Muscle layer of colon (tissue), 2 donors: ENCODE data around the gene MOB2.

Source experiments
- H3K27ac ChIP-seq: one replicate; pipeline ENCODE4 v1.7.0; 2013; ENCODE audit warnings: low read depth, mild to moderate bottlenecking, low read length, moderate library complexity
- H3K27me3 ChIP-seq, 2 donors: one replicate each; pipeline ENCODE4 v1.7.0; 2013; ENCODE audit warnings: low read length in 2 of 2, mild to moderate bottlenecking in 2 of 2; ENCODE audit not compliant: insufficient read depth in 2 of 2, control insufficient read depth in 1 of 2
- H3K36me3 ChIP-seq: one replicate; pipeline ENCODE4 v1.7.0; 2013; ENCODE audit warnings: mild to moderate bottlenecking, low read length; ENCODE audit not compliant: insufficient read depth
- H3K4me1 ChIP-seq: one replicate; pipeline ENCODE4 v1.7.0; 2013; ENCODE audit warnings: mild to moderate bottlenecking, low read length; ENCODE audit not compliant: insufficient read depth
- H3K4me3 ChIP-seq, 2 donors: one replicate each; pipeline ENCODE4 v1.7.0; 2013; ENCODE audit warnings: low read length in 2 of 2, low read depth in 1 of 2, mild to moderate bottlenecking in 1 of 2, moderate library complexity in 1 of 2
- H3K9ac ChIP-seq: one replicate; pipeline ENCODE4 v1.7.0; 2013; ENCODE audit warnings: low read length
- H3K9me3 ChIP-seq: one replicate; pipeline ENCODE4 v1.7.0; 2013; ENCODE audit warnings: mild to moderate bottlenecking, low read length
- donor health status: abdominal sarcoma.
- donor health status: Adenocarcinoma of cecum.

MOB2 gene, protein sequence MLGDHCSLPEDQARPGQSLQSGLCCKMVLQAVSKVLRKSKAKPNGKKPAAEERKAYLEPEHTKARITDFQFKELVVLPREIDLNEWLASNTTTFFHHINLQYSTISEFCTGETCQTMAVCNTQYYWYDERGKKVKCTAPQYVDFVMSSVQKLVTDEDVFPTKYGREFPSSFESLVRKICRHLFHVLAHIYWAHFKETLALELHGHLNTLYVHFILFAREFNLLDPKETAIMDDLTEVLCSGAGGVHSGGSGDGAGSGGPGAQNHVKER

DNA sequence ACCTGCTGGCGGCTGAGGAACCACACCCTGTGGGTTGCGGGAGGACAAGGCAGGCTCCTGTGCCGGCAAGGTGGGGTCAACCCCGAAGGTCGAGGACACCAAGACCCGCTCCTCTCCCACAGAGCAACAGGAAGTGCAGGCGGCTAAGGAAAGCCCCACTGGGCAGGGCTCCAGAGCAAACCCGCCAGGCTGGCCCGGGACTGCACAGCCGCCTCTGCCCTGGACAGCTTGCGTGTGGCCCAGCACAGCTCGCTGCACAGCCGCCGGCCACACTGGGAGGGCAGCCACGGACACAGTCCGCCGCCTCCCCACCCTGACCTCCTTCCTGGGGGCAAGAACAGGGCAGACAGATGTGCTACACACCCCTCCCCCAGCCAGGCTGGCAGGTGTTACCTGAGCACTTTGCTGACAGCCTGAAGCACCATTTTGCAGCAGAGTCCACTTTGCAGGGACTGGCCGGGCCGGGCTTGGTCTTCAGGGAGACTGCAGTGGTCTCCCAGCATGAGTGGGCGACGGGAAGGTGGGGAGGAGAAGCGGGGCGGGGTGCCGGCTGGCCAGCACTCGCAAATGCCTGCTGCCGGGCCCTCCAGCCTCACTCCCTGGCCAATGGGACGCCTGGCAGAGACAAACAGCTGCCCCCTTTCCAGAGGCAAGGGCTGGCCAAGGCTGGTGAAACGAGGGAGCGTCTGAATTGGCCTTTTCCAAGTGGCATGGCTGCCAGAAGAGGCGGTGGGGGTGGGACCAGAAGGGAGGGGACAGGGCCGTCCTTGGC lies at the start of gene MOB2:
Gene MOB2 (minus strand): TSS at position 726 of the 772 bp plus-strand sequence. CDS start 223 bp downstream, at position 503.
- H3K4me1 ChIP-seq = peaks cover 68% of the 10 kb centered on the region
- peak within 1 kb of the TSS; percentile 51 for H3K9ac ChIP-seq
- peak within 1 kb of the TSS; percentile 51 to 70 for H3K4me3 ChIP-seq
- no peaks in the 10 kb centered on the region for H3K9me3 ChIP-seq
- peak within 1 kb of the TSS; percentile 96 for H3K27ac ChIP-seq
- H3K36me3 ChIP-seq = no peaks in the 10 kb centered on the region
- no peaks in the 10 kb centered on the region for H3K27me3 ChIP-seq

DNA sequence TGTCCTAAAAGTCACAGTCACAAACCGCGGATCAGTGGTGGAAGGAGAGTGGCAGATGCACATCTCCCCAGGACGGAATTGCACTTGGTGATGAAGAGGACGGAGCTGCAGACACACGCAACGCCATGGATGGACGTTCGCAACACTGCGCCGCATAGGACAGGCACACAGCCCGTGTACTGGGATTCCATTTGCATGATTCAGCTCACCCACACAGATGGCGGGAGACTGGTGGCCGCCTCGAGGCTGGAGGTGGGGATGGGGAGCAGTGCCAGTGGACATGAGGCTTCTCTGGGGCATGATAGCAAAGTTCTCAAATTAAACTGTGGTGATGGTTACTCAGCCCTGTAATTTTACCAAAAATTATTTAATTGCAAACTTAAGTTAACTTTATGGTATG lies 48.1 kb upstream of the MOB2 start:
- no peaks in the 10 kb centered on the region for H3K9me3 ChIP-seq
- no peak overlapping the region for H3K4me3 ChIP-seq
- H3K36me3 ChIP-seq = peaks cover 14% of the 10 kb centered on the region
- no peak overlapping the region for H3K9ac ChIP-seq
- H3K27me3 ChIP-seq = no peaks in the 10 kb centered on the region
- no peak overlapping the region for H3K27ac ChIP-seq
- H3K4me1 ChIP-seq = peaks cover 41% of the 10 kb centered on the region

DNA sequence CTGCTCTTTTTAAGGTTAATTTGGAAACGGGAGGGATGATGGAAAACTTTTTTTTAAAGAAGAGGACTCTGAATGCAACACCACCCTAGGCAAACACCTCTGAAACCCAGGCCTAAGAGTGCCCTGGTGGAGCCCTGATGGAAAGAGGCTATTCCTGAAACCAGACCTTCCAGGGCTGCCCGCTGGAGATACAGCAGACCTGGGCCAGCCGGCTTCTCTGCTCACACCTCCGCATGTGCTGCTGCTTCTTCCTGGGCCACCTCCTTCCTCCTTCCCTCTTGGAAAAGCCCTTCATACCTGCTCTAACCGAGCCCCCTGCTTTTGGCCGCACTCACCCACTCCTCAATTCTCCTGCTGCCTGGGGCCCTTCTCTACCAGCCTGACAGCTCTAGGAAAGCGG lies 47.6 kb upstream of the MOB2 start:
- H3K36me3 ChIP-seq = peaks cover 14% of the 10 kb centered on the region
- no peak overlapping the region for H3K27ac ChIP-seq
- H3K4me3 ChIP-seq = no peak overlapping the region
- no peaks in the 10 kb centered on the region for H3K27me3 ChIP-seq
- H3K9me3 ChIP-seq = no peaks in the 10 kb centered on the region
- no peak overlapping the region for H3K9ac ChIP-seq
- peaks cover 41% of the 10 kb centered on the region for H3K4me1 ChIP-seq

DNA sequence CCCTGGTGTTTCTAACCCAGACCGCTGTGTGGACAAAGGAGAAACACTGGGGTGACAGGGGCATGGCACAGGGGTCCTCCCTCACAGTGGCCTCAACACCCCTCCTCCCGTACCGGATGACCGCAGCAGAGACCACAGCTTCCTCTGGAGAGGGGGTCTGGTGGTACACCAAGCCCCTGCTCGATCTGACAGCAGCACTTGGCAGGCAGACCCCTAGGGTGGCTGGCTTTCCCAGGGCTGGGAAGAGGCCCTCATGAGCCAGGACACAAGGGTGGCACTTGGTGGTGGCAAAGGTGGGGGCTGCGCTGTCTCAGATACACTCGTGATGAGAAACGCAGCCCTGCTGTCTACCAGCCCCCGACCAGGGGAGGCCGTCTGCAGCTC lies 46.8 kb upstream of the MOB2 start:
- H3K9me3 ChIP-seq = no peaks in the 10 kb centered on the region
- H3K9ac ChIP-seq = no peak overlapping the region
- peaks cover 14% of the 10 kb centered on the region for H3K36me3 ChIP-seq
- H3K4me1 ChIP-seq = peaks cover 41% of the 10 kb centered on the region
- H3K27ac ChIP-seq = peak overlapping the region; percentile 20
- no peaks in the 10 kb centered on the region for H3K27me3 ChIP-seq
- H3K4me3 ChIP-seq = no peak overlapping the region

DNA sequence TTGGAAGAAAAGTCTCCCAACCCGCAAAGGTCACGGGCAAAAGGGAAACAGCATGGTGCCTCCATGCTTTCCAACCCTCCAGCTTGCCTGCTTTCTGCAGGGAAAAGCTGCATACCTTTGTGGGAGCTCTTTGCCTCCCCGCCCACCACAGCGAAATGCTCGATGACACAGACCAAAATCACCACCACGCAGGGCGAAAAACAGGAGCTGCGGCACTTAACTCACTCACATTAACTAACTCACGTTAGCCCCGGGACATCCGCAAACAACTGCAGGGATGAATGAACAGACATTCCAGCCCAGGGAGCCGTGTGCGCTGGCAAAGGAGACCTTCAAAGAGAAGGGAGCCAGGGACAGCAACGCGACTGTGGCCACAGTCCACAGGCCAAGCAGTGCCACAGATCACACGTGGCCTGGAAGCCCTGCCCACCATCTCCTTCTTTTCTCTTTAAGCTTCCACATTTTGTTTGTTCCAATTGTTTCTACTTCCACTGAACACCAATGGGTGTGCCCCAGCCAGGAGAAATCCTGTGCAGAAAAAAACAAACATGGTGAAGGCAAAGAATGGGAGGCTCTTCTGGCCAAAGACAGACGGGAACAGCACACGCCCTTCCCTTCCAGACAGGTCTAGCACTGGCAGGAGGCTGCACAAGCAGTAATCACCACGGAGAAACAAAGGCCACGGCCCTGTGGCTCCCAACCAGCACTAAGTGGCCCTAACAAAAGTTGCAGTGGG lies 46.2 kb upstream of the MOB2 start:
- no peak overlapping the region for H3K4me3 ChIP-seq
- H3K9me3 ChIP-seq = no peaks in the 10 kb centered on the region
- H3K9ac ChIP-seq = no peak overlapping the region
- peaks cover 41% of the 10 kb centered on the region for H3K4me1 ChIP-seq
- H3K27me3 ChIP-seq = no peaks in the 10 kb centered on the region
- H3K36me3 ChIP-seq = peaks cover 14% of the 10 kb centered on the region
- no peak overlapping the region for H3K27ac ChIP-seq

DNA sequence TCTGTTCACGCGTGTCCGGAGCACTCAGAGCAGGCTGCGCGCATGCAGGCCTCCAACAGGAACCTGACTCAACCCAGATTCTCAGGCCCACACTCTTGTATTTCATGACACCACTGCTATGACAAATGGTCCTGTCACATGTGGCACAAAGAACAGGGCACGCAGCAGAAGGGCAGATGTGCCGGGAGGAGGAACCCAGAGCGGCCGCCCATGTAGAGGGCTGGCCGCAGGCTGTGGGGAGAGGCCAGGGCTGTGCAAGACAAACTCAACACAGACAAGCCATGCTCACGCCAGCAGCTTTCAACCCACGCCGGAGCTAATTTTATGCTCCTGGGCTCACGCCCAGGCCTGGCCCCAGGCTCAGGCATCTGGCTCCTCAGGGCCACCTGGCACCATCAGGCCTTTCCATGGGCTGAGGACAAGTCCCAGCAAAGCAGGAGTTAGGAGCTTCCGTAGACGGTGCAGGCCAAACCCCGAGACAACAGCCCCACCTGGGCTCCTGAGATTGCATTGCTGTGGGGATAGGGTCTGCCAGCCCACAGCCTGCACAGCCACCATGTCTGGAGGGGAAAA lies 45.5 kb upstream of the MOB2 start:
- peaks cover 41% of the 10 kb centered on the region for H3K4me1 ChIP-seq
- H3K27ac ChIP-seq = peak overlapping the region; percentile 45
- H3K36me3 ChIP-seq = peaks cover 14% of the 10 kb centered on the region
- H3K9me3 ChIP-seq = no peaks in the 10 kb centered on the region
- H3K4me3 ChIP-seq = peak overlapping the region in 1 of 2 donors; percentile 13
- H3K27me3 ChIP-seq = no peaks in the 10 kb centered on the region
- H3K9ac ChIP-seq = peak overlapping the region; percentile 28

DNA sequence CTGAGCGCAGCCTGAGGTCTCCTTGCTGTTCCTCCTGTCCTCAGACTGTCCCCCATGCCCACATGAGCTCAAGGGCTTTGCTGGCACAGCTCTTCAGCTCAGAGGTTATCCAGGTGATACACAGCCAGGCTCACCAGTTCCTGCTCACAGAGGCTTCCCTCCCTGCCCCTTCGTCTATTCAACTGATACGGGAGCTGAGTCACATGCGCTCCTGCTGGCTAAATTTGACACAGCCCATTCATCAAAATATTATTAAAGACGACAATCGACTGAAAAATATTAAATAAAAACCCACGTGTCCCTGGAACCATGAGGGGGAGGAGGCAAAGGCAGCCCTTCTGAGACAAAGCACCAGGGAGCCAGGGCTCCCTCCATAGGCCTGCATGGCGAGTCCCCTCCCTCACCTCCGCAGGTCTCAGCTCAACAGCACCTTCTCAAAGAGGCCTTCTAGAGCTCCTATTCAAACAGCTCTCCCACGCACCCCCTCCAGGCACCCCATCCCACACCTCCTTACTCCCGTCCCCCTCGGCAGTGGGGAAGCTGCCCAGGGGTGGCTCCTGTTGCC lies 45.0 kb upstream of the MOB2 start:
- Histone ChIP-seq H3K9me3 (no peaks in the 10 kb centered on the region), H3K27me3 (no peaks in the 10 kb centered on the region), H3K9ac (peak overlapping the region; percentile 28), H3K4me1 (peaks cover 41% of the 10 kb centered on the region), H3K27ac (peak overlapping the region; percentile 45), H3K4me3 (peak overlapping the region in 1 of 2 donors; percentile 13), H3K36me3 (peaks cover 14% of the 10 kb centered on the region)

DNA sequence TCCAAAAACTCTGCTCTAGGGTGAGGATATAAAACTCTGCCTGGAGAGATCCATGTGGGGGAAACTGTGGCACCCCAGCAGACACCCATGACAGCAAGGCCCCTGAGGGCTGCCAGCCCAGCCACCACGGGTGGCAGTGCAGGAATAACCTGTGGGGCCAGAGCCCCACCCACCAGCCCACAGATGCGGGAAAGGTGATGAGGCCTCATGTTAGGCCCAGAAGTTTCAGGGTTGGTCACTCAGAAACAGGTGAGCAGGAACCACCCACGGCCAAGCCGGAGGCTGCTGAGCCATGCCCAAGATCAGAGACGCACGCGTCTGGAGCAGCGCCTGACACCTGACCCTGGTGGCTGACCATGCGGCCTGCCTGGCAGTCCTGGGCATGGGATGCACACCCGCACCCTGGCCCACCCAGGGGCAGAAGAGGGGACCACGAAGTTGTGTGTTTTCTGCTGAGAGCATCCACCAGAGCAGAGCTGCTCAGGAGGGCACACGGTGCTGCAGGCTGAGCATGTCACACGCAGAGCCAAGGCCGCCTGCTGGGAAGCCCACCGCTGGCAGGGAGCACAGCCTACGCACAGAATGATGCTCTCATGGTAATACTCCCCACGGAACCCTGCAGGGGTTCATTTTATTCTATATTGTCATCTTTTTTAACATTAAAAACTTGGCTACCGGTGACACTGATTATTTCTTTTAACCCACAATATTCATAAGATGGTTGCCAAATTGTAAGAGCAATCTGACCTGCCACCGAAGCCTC lies 44.3 kb upstream of the MOB2 start:
- Histone ChIP-seq H3K9me3 (no peaks in the 10 kb centered on the region), H3K9ac (peak overlapping the region; percentile 28), H3K4me3 (no peak overlapping the region), H3K27me3 (no peaks in the 10 kb centered on the region), H3K36me3 (peaks cover 14% of the 10 kb centered on the region), H3K4me1 (peaks cover 41% of the 10 kb centered on the region), H3K27ac (no peak overlapping the region)

DNA sequence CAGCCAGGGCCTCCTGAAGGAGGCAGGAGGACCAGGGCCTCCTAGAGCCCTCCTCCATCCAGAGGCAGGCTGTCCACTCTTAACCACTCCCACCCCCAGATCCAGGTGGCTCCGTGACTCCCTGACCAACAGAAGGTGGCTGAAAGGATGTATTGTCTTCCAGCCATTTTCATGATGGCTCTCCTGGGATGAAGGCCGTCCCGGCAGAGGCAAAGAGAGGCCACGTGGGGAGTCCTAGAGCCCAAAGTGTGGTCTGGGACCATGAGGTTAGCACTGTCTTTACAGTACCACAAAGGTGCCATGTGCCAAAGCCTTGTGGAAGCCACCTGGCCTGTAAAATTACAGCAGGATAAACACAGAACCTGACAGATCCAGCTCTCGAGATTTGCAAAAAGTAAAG lies 43.2 kb upstream of the MOB2 start:
- Histone ChIP-seq H3K27ac (peak overlapping the region; percentile 14), H3K36me3 (peaks cover 5% of the 10 kb centered on the region), H3K9me3 (no peaks in the 10 kb centered on the region), H3K4me1 (peaks cover 34% of the 10 kb centered on the region), H3K27me3 (no peaks in the 10 kb centered on the region), H3K4me3 (no peak overlapping the region), H3K9ac (no peak overlapping the region)

DNA sequence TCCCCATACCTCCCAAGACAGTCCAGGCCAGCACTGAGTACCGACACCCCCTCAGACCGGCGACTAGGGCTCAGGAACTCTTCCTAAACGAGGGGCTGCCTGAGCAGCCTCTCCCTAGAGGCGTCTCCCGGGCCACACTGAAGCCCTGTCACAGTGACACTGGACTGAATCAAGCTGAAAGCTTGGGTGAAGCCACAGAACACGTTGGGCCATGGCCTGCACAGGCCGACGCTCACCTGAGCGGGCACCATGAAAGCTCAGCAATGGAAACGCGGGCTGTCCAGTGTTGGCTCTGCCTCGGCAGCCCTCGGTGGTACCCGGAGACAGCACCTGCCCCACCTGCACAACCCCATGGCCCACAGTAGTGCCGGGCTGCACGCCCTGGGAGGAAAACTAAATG lies 42.7 kb upstream of the MOB2 start:
- H3K9me3 ChIP-seq = no peaks in the 10 kb centered on the region
- H3K4me1 ChIP-seq = peaks cover 29% of the 10 kb centered on the region
- H3K27me3 ChIP-seq = no peaks in the 10 kb centered on the region
- H3K4me3 ChIP-seq = no peak overlapping the region
- H3K9ac ChIP-seq = no peak overlapping the region
- H3K36me3 ChIP-seq = no peaks in the 10 kb centered on the region
- H3K27ac ChIP-seq = peak overlapping the region; percentile 14
